ENCODE results near the gene SEL1L2.

GRCh38 chr20:13809373-13809772 is 181.0 kb downstream of the SEL1L2 start:
- TF ChIP-seq POLR2A (IDR thresholded peaks at IDR 0.05): no peak
- no peak for TF ChIP-seq CTCF (IDR thresholded peaks at IDR 0.05)

Data from esophagus squamous epithelium (tissue), 4 donors.